K562 (cell line): ENCODE results near the gene KCNK1. TPM values are rescaled to one million over a fixed set of nuclear protein-coding genes. Genes with fewer than 3 reads are reported as not detected.

ENCODE experiments used
- ARNT ChIP-seq, 2 experiments: fragments of 450-650 bp; IDR thresholded peaks; 2 replicates each; pipeline ENCODE4 v1.6.1; 2016; ENCODE audit warnings: mild to moderate bottlenecking in 1 of 2
- CBX5 ChIP-seq: IDR thresholded peaks from 2 replicates; pipeline ENCODE4 v1.6.1; 2014; ENCODE audit warnings: low read depth, borderline replicate concordance
- ETS1 ChIP-seq: conservative IDR thresholded peaks from 2 replicates; pipeline ENCODE4 v1.6.1; 2011; ENCODE audit warnings: low read depth, mild to moderate bottlenecking, low read length; ENCODE audit not compliant: control insufficient read depth
- GTF2E2 ChIP-seq: fragments of 200-800 bp; sonication (Bioruptor generic); IDR thresholded peaks from 2 replicates; pipeline ENCODE4 v1.6.1; 2016; ENCODE audit warnings: missing genetic modification characterization, missing compliant biosample characterization
- HOMEZ ChIP-seq: fragments of 250-450 bp; sonication (Bioruptor Pico); IDR thresholded peaks from 2 replicates; pipeline ENCODE4 v1.4.0; 2020; ENCODE audit warnings: mild to moderate bottlenecking, moderate library complexity
- IRF9 ChIP-seq: fragments of 450-650 bp; IDR thresholded peaks from 2 replicates; pipeline ENCODE4 v1.6.1; 2016; ENCODE audit warnings: missing biosample characterization, missing genetic modification characterization
- MNT ChIP-seq, 2 experiments: fragments of 450-650 bp; conservative IDR thresholded peaks; 2 replicates each; pipeline ENCODE4 v1.6.1; 2017; ENCODE audit warnings: mild to moderate bottlenecking in 2 of 2, moderate library complexity in 2 of 2
- MXI1 ChIP-seq: IDR thresholded peaks from 2 replicates; pipeline ENCODE4 v1.6.1; 2011; ENCODE audit warnings: low read depth, mild to moderate bottlenecking, improper control_type of control experiment, low read length
- NCOA2 ChIP-seq, 2 experiments: fragments of 450-650 bp; IDR thresholded peaks; 2 replicates each; pipeline ENCODE4 v1.6.1; 2018; ENCODE audit warnings: mild to moderate bottlenecking in 2 of 2, moderate library complexity in 1 of 2; ENCODE audit not compliant: partially characterized antibody in 2 of 2
- NCOA6 ChIP-seq: fragments of 450-650 bp; IDR thresholded peaks from 2 replicates; pipeline ENCODE4 v1.6.1; 2017; ENCODE audit warnings: mild to moderate bottlenecking
- NEUROD1 ChIP-seq: fragments of 150-350 bp; IDR thresholded peaks from 2 replicates; pipeline ENCODE4 v1.6.1; 2014; ENCODE audit warnings: borderline replicate concordance, low read length, low read depth; ENCODE audit not compliant: partially characterized antibody
- SMAD1 ChIP-seq: fragments of 150-350 bp; IDR thresholded peaks from 2 replicates; pipeline ENCODE4 v1.6.1; 2014; ENCODE audit warnings: low read length, low read depth; ENCODE audit not compliant: partially characterized antibody
- SMARCB1 ChIP-seq: IDR thresholded peaks from 2 replicates; pipeline ENCODE4 v1.6.1; 2011; ENCODE audit warnings: improper control_type of control experiment, low read depth; ENCODE audit not compliant: insufficient read length
- SREBF2 ChIP-seq: sonication (generic); formaldehyde crosslinking; IDR thresholded peaks from 2 replicates; pipeline ENCODE4 v1.4.0; 2020; ENCODE audit warnings: mild to moderate bottlenecking, missing genetic modification reagents
- WHSC1 ChIP-seq: IDR thresholded peaks from one replicate; pipeline ENCODE4 v1.6.1; 2012; ENCODE audit warnings: low read length, control low read depth, inconsistent platforms
- YY1 ChIP-seq, 3 experiments: IDR thresholded peaks; 2 replicates each; pipeline ENCODE4 v1.6.1; 2011; ENCODE audit warnings: low read length in 2 of 3, mild to moderate bottlenecking in 2 of 3, moderate library complexity in 2 of 3, borderline replicate concordance in 1 of 3, control low read depth in 1 of 3, low read depth in 1 of 3; ENCODE audit not compliant: insufficient read depth in 3 of 3, insufficient replicate concordance in 2 of 3, control insufficient read depth in 1 of 3, insufficient read length in 1 of 3; ENCODE audit errors: extremely low read depth in 1 of 3
- ZNF140 ChIP-seq: fragments of 250-450 bp; sonication (Bioruptor Pico); IDR thresholded peaks from 2 replicates; pipeline ENCODE4 v1.8.0; 2021; ENCODE audit warnings: moderate library complexity, mild to moderate bottlenecking, inconsistent platforms
- ZNF263 ChIP-seq: sonication (generic); formaldehyde crosslinking; IDR thresholded peaks from 2 replicates; pipeline ENCODE4 v1.8.0; 2022; ENCODE audit warnings: mild to moderate bottlenecking, missing genetic modification reagents, borderline replicate concordance
- ZNF584 ChIP-seq: fragments of 200-800 bp; sonication (Bioruptor generic); IDR thresholded peaks from 2 replicates; pipeline ENCODE4 v1.6.1; 2016; ENCODE audit warnings: low read depth, mild to moderate bottlenecking, missing genetic modification characterization, missing compliant biosample characterization
- ZNF668 ChIP-seq: fragments of 250-450 bp; sonication (Bioruptor Pico); IDR thresholded peaks from 2 replicates; pipeline ENCODE4 v1.8.0; 2022; ENCODE audit warnings: mild to moderate bottlenecking, inconsistent platforms
- ZNF77 ChIP-seq: fragments of 250-450 bp; sonication (Bioruptor Pico); IDR thresholded peaks from 2 replicates; pipeline ENCODE4 v1.5.0; 2020
- polyA plus RNA-seq, 8 experiments: library from polyadenylated mRNA; depleted of rRNA in 4 of 8; stranded (reverse) in 5 of 8; unstranded in 3 of 8; fragments of >200 nt; fragmentation: Nextera tagmentation in 2 of 8; fragmentation: Illumina TruSeq in 1 of 8; extraction: Ambion mirVana in 2 of 8; extraction: Trizol in 1 of 8; gene quantifications; 2 replicates each; pipeline versions ENCODE4 v1.2.1 to v1.2.3, GENCODE V29; 2011 to 2014; ENCODE audit warnings: inconsistent platforms in 1 of 8, missing spikeins in 1 of 8
- total RNA-seq, 7 experiments: library from RNA; depleted of rRNA in 6 of 7; stranded (reverse); fragments of >200 nt in 6 of 7; fragmentation: Illumina TruSeq in 2 of 7; extraction: Trizol in 2 of 7; gene quantifications; 2 replicates each; pipeline versions ENCODE4 v1.2.1 to v1.2.3, GENCODE V29; 2011 to 2021; ENCODE audit warnings: low replicate concordance in 1 of 7

Gene KCNK1
- total and polyA plus RNA-seq, 9 of the 15 experiments (the other 6 are each of a cell fraction or from before 2014, with no cell fraction given), result 3.1 to 22.7 (median 6.0) TPM

GRCh38 chr1:233635765-233636502 is 22.0 kb downstream of the KCNK1 start (continued):
- peak; percentile 85 for TF ChIP-seq ETS1
- TF ChIP-seq ZNF263 (CRISPR knock-in tag), result no peak
- peak; percentile 52; the same call in 1 of the 2 replicates for TF ChIP-seq NCOA6
- no peak for TF ChIP-seq SREBF2 (CRISPR knock-in tag)
- TF ChIP-seq SMARCB1, result no peak
- TF ChIP-seq WHSC1, result no peak
- peak; percentile 74 to 75 for TF ChIP-seq NCOA2 (IDR thresholded peaks at IDR 0.05; ENCODE audit: partially characterized antibody in 2 of 2)
- TF ChIP-seq ZNF77 (CRISPR knock-in tag), result no peak
- TF ChIP-seq SMAD1, result peak; percentile 87
- TF ChIP-seq ZNF668 (CRISPR knock-in tag), result peak; percentile 80; the same call in 1 of the 2 replicates
- TF ChIP-seq NEUROD1, result peak; percentile 92
- TF ChIP-seq ZNF140 (CRISPR knock-in tag), result no peak
- TF ChIP-seq MNT (conservative IDR thresholded peaks at IDR 0.05), result peak; percentile 99
- TF ChIP-seq HOMEZ (CRISPR knock-in tag), result no peak
- TF ChIP-seq ARNT (IDR thresholded peaks at IDR 0.05), result peak; percentile 99
- peak; percentile 93 for TF ChIP-seq MXI1
- TF ChIP-seq YY1 (IDR thresholded peaks at IDR 0.05; ENCODE audit: borderline replicate concordance in 1 of 3, control insufficient read depth in 1 of 3, extremely low read depth in 1 of 3, insufficient read depth in 3 of 3, insufficient read length in 1 of 3, insufficient replicate concordance in 2 of 3, low read depth in 1 of 3, low read length in 2 of 3), result peak in 1 of 3 experiments; percentile 32
- TF ChIP-seq CBX5, result peak; percentile 71; the same call in 1 of the 2 replicates
- 0 out of 2 replicates have a peak, but pooled peaks have one; percentile 33 for TF ChIP-seq IRF9 (tag)
- TF ChIP-seq GTF2E2 (tag), result no peak; the same call in 1 of the 2 replicates
- TF ChIP-seq ZNF584 (CRISPR knock-in tag), result peak; percentile 94
